ENCODE measurements around the gene ATXN7L1.

Gene ATXN7L1

GRCh38 chr7:105674200-105674920 is 202.0 kb downstream of the ATXN7L1 start:
- no peak for DNase-seq (ENCODE audit: low read depth)

GRCh38 chr7:105673367-105674084 is 202.9 kb downstream of the ATXN7L1 start:
- no peak for DNase-seq (ENCODE audit: low read depth)

GRCh38 chr7:105672801-105673200 is 203.6 kb downstream of the ATXN7L1 start:
- DNase-seq (ENCODE audit: low read depth) = no peak

- no peak for DNase-seq (ENCODE audit: low read depth)
Measured at GRCh38 chr7:105666324-105666723, 210.1 kb downstream of the ATXN7L1 start.

- DNase-seq (ENCODE audit: low read depth) = no peak
Measured at GRCh38 chr7:105665684-105666083, 210.7 kb downstream of the ATXN7L1 start.

- no peak for DNase-seq (ENCODE audit: low read depth)
Measured at GRCh38 chr7:105664816-105665525, 211.4 kb downstream of the ATXN7L1 start.

- no peak for DNase-seq (ENCODE audit: low read depth)
Measured at GRCh38 chr7:105662998-105663397, 213.4 kb downstream of the ATXN7L1 start.

- DNase-seq (ENCODE audit: low read depth) = no peak
Measured at GRCh38 chr7:105661625-105662024, 214.8 kb downstream of the ATXN7L1 start.

- DNase-seq (ENCODE audit: low read depth) = no peak
Measured at GRCh38 chr7:105656922-105657521, 219.4 kb downstream of the ATXN7L1 start.

- peak; percentile 91 for DNase-seq (ENCODE audit: low read depth)
Measured at GRCh38 chr7:105655500-105656380, 220.7 kb downstream of the ATXN7L1 start.

GRCh38 chr7:105655067-105655466 is 221.3 kb downstream of the ATXN7L1 start:
- DNase-seq (ENCODE audit: low read depth) = peak; percentile 75

- no peak for DNase-seq (ENCODE audit: low read depth)
Measured at GRCh38 chr7:105654095-105654686, 222.2 kb downstream of the ATXN7L1 start.

GRCh38 chr7:105653441-105654005 is 222.9 kb downstream of the ATXN7L1 start:
- DNase-seq (ENCODE audit: low read depth) = no peak

- peak; percentile 71 for DNase-seq (ENCODE audit: low read depth)
Measured at GRCh38 chr7:105652359-105652993, 223.9 kb downstream of the ATXN7L1 start.

- no peak for DNase-seq (ENCODE audit: low read depth)
Measured at GRCh38 chr7:105651798-105652197, 224.6 kb downstream of the ATXN7L1 start.

GRCh38 chr7:105650382-105650970 is 225.9 kb downstream of the ATXN7L1 start:
- DNase-seq (ENCODE audit: low read depth) = no peak

GRCh38 chr7:105649727-105650381 is 226.5 kb downstream of the ATXN7L1 start:
- peak; percentile 31 for DNase-seq (ENCODE audit: low read depth)

GRCh38 chr7:105648561-105649401 is 227.6 kb downstream of the ATXN7L1 start:
- DNase-seq (ENCODE audit: low read depth) = no peak
